ENCODE measurements around the gene PCDHGB3. TPM values are rescaled to one million over a fixed set of nuclear protein-coding genes. Genes with fewer than 3 reads are reported as not detected.
"Not testable (repeated sequence)": the region's sequence is repeated elsewhere in the genome, so short reads cannot be mapped to it uniquely, and the experiment has no call there.

The PCDHGB3 gene
- total RNA-seq, 1 experiment from 2014 or later, result 1.6 TPM

DNA sequence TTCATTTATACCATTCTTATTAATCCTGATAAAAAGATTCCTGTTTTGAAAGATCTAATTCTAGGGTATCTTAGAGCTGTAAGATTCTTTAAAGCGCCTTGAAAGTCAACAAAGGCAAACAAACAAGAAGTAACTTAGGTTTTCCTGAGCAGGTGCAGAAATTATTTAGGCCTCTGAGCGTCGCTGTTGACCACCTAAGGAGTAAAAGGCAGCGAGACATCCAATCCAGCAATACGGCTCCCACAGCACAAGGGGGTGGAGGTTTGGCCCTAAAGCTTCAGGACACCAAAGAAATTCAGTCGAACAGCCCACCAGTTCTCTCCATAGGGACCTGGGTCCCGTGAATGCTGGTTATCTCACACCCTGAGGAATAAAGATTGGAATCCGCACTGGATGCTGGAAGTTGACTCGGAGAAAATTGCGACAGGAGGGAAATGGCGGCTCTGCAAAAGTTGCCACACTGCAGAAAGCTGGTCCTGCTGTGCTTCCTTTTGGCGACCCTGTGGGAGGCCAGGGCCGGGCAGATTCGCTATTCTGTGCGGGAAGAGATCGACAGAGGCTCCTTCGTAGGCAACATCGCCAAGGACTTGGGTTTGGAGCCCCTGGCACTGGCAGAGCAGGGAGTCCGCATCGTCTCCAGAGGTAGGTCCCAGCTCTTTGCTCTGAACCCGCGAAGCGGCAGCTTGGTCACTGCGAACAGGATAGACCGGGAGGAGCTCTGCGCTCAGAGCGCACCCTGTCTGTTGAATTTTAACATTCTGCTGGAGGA is 31.3 kb upstream of the PCDHGB3 start, which contains the start of gene PCDHGA2:
TSS of gene PCDHGA2 (plus strand) at position 223 of the 769 bp plus-strand sequence.
- no CpG with 5 or more reads among the region's 27 CpGs for WGBS (ENCODE audit: extremely low coverage, insufficient read length, low lambda C conversion rate)
- peaks cover 54 to 75% of the 10 kb centered on the region in 2 experiments for H3K9me3 Mint-ChIP-seq
- H3K4me1 Mint-ChIP-seq, result peaks cover 2 to 4% of the 10 kb centered on the region in 2 experiments; a peak in 2 of 4 replicates
- H3K27ac ChIP-seq (ENCODE audit: insufficient read length, low read depth, low read length), result no peak within 1 kb of the TSS
- H2BK5ac ChIP-seq (ENCODE audit: insufficient read length, low read length), result no peak within 1 kb of the TSS
- no peak within 1 kb of the TSS for H3K4me3 Mint-ChIP-seq
- no peak within 1 kb of the TSS for H2BK20ac ChIP-seq (ENCODE audit: low read depth, low read length, poor library complexity, severe bottlenecking)
- no peak within 1 kb of the TSS for H4K91ac ChIP-seq (ENCODE audit: insufficient read length, low read depth, low read length)
- no peaks in the 10 kb centered on the region for H3K27me3 ChIP-seq (ENCODE audit: insufficient read depth, low read length)
- H3K79me1 ChIP-seq (ENCODE audit: insufficient read depth, low read depth, low read length, poor library complexity, severe bottlenecking), result no peaks in the 10 kb centered on the region
- H3K14ac ChIP-seq (ENCODE audit: insufficient read depth, low read length), result no peak within 1 kb of the TSS
- H4K5ac ChIP-seq (ENCODE audit: insufficient read length, low read depth, low read length), result no peak within 1 kb of the TSS
- peak; percentile 62 for DNase-seq
- H3K23me2 ChIP-seq (ENCODE audit: insufficient read length, low read depth, low read length, poor library complexity, severe bottlenecking), result no peaks in the 10 kb centered on the region
- H3K9ac ChIP-seq (ENCODE audit: extremely low read depth, insufficient read length, low read length), result no peak within 1 kb of the TSS
- peaks cover 10% of the 10 kb centered on the region for H3K27me3 Mint-ChIP-seq (ENCODE audit: low read depth)
- TF ChIP-seq, protein P1, sequence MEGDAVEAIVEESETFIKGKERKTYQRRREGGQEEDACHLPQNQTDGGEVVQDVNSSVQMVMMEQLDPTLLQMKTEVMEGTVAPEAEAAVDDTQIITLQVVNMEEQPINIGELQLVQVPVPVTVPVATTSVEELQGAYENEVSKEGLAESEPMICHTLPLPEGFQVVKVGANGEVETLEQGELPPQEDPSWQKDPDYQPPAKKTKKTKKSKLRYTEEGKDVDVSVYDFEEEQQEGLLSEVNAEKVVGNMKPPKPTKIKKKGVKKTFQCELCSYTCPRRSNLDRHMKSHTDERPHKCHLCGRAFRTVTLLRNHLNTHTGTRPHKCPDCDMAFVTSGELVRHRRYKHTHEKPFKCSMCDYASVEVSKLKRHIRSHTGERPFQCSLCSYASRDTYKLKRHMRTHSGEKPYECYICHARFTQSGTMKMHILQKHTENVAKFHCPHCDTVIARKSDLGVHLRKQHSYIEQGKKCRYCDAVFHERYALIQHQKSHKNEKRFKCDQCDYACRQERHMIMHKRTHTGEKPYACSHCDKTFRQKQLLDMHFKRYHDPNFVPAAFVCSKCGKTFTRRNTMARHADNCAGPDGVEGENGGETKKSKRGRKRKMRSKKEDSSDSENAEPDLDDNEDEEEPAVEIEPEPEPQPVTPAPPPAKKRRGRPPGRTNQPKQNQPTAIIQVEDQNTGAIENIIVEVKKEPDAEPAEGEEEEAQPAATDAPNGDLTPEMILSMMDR (conservative IDR thresholded peaks at IDR 0.05), result peak; percentile 68
- no peak within 1 kb of the TSS for H3K4ac ChIP-seq (ENCODE audit: low read depth, low read length)
- no peak within 1 kb of the TSS for H2BK15ac ChIP-seq (ENCODE audit: low read depth, low read length)
- no peak within 1 kb of the TSS for H3K18ac ChIP-seq (ENCODE audit: insufficient read length, low read depth, low read length)
- H4K8ac ChIP-seq (replicated peaks; ENCODE audit: insufficient read length, low read depth, low read length), result no peak within 1 kb of the TSS
- no peak within 1 kb of the TSS for H3K27ac Mint-ChIP-seq
- H4K20me1 ChIP-seq (ENCODE audit: control insufficient read depth, insufficient read depth, insufficient read length), result no peaks in the 10 kb centered on the region
- H3K4me1 ChIP-seq (ENCODE audit: insufficient read depth, low read length), result no peaks in the 10 kb centered on the region
- H2BK120ac ChIP-seq (ENCODE audit: low read depth, low read length, poor library complexity, severe bottlenecking), result no peak within 1 kb of the TSS
- no peak within 1 kb of the TSS for H2AFZ ChIP-seq (ENCODE audit: low read length)
- H3K9me3 ChIP-seq (ENCODE audit: control insufficient read depth, low read depth, low read length), result peaks cover 17% of the 10 kb centered on the region
- peaks cover 9 to 25% (median 20%) of the 10 kb centered on the region in 3 experiments for H3K36me3 Mint-ChIP-seq (ENCODE audit: insufficient read depth in 1 of 3, low read depth in 3 of 3)
- H3K56ac ChIP-seq (ENCODE audit: insufficient read length, low read depth, low read length), result no peak within 1 kb of the TSS
- H2AK5ac ChIP-seq (ENCODE audit: insufficient read length, low read length), result no peak within 1 kb of the TSS
- no peak within 1 kb of the TSS for H3K4me2 ChIP-seq (ENCODE audit: insufficient read depth, insufficient read length, low read length)
- no peaks in the 10 kb centered on the region for H3K79me2 ChIP-seq (ENCODE audit: insufficient read depth, low read length)
- no peak within 1 kb of the TSS for H3T11ph ChIP-seq (ENCODE audit: low read length)
- H3K23ac ChIP-seq (ENCODE audit: insufficient read length, low read depth, low read length), result no peak within 1 kb of the TSS
- no peak within 1 kb of the TSS for H2BK12ac ChIP-seq (ENCODE audit: insufficient read length, low read depth, low read length)

DNA sequence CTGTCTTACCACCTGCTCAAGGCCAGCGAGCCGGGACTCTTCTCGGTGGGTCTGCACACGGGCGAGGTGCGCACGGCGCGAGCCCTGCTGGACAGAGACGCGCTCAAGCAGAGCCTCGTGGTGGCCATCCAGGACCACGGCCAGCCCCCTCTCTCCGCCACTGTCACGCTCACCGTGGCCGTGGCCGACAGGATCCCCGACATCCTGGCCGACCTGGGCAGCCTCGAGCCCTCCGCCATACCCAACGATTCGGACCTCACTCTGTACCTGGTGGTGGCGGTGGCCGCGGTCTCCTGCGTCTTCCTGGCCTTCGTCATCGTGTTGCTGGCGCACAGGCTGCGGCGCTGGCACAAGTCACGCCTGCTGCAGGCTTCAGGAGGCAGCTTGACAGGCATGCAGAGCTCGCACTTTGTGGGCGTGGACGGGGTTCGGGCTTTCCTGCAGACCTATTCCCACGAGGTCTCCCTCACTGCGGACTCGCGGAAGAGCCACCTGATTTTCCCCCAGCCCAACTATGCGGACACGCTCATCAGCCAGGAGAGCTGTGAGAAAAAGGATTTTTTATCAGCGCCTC is 29.2 kb upstream of the PCDHGB3 start:
- H3K4me3 Mint-ChIP-seq; H3K23me2 ChIP-seq (ENCODE audit: insufficient read length, low read depth, low read length, poor library complexity, severe bottlenecking); H4K5ac ChIP-seq (ENCODE audit: insufficient read length, low read depth, low read length); H2BK15ac ChIP-seq (ENCODE audit: low read depth, low read length); H3K9ac ChIP-seq (ENCODE audit: extremely low read depth, insufficient read length, low read length); H3K79me2 ChIP-seq (ENCODE audit: insufficient read depth, low read length); H2BK120ac ChIP-seq (ENCODE audit: low read depth, low read length, poor library complexity, severe bottlenecking); H3K4me2 ChIP-seq (ENCODE audit: insufficient read depth, insufficient read length, low read length); H2AFZ ChIP-seq (ENCODE audit: low read length); H2BK12ac ChIP-seq (ENCODE audit: insufficient read length, low read depth, low read length); H4K91ac ChIP-seq (ENCODE audit: insufficient read length, low read depth, low read length); H3T11ph ChIP-seq (ENCODE audit: low read length); H3K4me1 ChIP-seq (ENCODE audit: insufficient read depth, low read length); H2AK5ac ChIP-seq (ENCODE audit: insufficient read length, low read length); H3K56ac ChIP-seq (ENCODE audit: insufficient read length, low read depth, low read length); H3K27me3 ChIP-seq (ENCODE audit: insufficient read depth, low read length); H3K4me1 Mint-ChIP-seq; H4K20me1 ChIP-seq (ENCODE audit: control insufficient read depth, insufficient read depth, insufficient read length); H3K27ac ChIP-seq (ENCODE audit: insufficient read length, low read depth, low read length); H2BK20ac ChIP-seq (ENCODE audit: low read depth, low read length, poor library complexity, severe bottlenecking); H3K18ac ChIP-seq (ENCODE audit: insufficient read length, low read depth, low read length); H3K4ac ChIP-seq (ENCODE audit: low read depth, low read length); H4K8ac ChIP-seq (replicated peaks; ENCODE audit: insufficient read length, low read depth, low read length); DNase-seq; H3K14ac ChIP-seq (ENCODE audit: insufficient read depth, low read length); H3K23ac ChIP-seq (ENCODE audit: insufficient read length, low read depth, low read length); H3K27ac Mint-ChIP-seq; H2BK5ac ChIP-seq (ENCODE audit: insufficient read length, low read length); H3K79me1 ChIP-seq (ENCODE audit: insufficient read depth, low read depth, low read length, poor library complexity, severe bottlenecking): not testable (repeated sequence)
- no CpG with 5 or more reads among the region's 45 CpGs for WGBS (ENCODE audit: extremely low coverage, insufficient read length, low lambda C conversion rate)
- Mint-ChIP-seq H3K9me3 (peaks cover 63 to 76% of the 10 kb centered on the region in 2 experiments), H3K27me3 (ENCODE audit: low read depth) (peaks cover 12% of the 10 kb centered on the region), H3K36me3 (ENCODE audit: insufficient read depth in 1 of 3, low read depth in 3 of 3) (peaks cover 17 to 42% (median 33%) of the 10 kb centered on the region in 3 experiments)
- H3K9me3 ChIP-seq (ENCODE audit: control insufficient read depth, low read depth, low read length), result peaks cover 25% of the 10 kb centered on the region

All from H9 (cell line).